Activated naive CD8-positive, alpha-beta T cell treated with anti-CD3 and anti-CD28 coated beads, Interleukin-2, amount 50 U/mL, for 24 hours (primary cell): ENCODE results near the gene THAP2.
A peak's percentile ranks its signal among the peaks of the same experiment; 100 is the strongest.
"Not testable (repeated sequence)": the region's sequence is repeated elsewhere in the genome, so short reads cannot be mapped to it uniquely, and the experiment has no call there.

Source experiments
- ATAC-seq: fragments of 150-1000 bp; cut with Tn5 transposase; one replicate; pipeline ENCODE4 v1.10.0; 2021
- DNase-seq: peaks from one replicate; pipeline ENCODE4 v3.0.0; 2021
- H3K27ac Mint-ChIP-seq: one replicate; pipeline ENCODE4 v1.8.0; 2021; ENCODE audit warnings: mild to moderate bottlenecking, mixed read lengths
- H3K27me3 Mint-ChIP-seq: one replicate; pipeline ENCODE4 v1.8.0; 2021; ENCODE audit warnings: mixed read lengths
- H3K36me3 Mint-ChIP-seq: one replicate; pipeline ENCODE4 v1.8.0; 2021; ENCODE audit warnings: low read depth, mixed read lengths
- H3K4me1 Mint-ChIP-seq: one replicate; pipeline ENCODE4 v1.8.0; 2021; ENCODE audit warnings: mixed read lengths
- H3K4me3 Mint-ChIP-seq: one replicate; pipeline ENCODE4 v1.8.0; 2021; ENCODE audit warnings: mild to moderate bottlenecking, moderate library complexity, mixed read lengths
- H3K9me3 Mint-ChIP-seq: one replicate; pipeline ENCODE4 v1.8.0; 2021; ENCODE audit warnings: mixed read lengths

THAP2 gene

DNA sequence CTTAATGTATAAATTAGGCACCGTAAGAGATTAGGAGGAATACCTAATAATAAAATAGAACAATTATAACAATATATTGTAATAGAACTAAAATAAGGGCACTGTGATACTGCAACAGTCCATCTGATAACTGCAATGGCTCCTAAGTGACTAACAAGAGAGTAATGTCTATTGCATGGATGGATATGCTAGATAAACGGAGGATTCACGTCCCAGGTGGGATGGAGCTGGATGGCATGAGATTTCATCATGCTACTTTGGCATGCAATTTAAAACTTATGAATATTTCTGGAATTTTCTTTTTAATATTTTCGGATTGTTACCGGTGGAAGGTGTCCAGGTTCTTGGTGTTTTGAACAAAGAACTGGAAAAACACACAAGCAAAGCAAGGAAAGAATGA, 19.5 kb downstream of the THAP2 start:
- DNase-seq = no peak
- Mint-ChIP-seq H3K9me3 (no peaks in the 10 kb centered on the region), H3K36me3 (no peaks in the 10 kb centered on the region), H3K4me1 (peaks cover 26% of the 10 kb centered on the region), H3K27me3 (no peaks in the 10 kb centered on the region), H3K4me3 (no peak overlapping the region), H3K27ac (no peak overlapping the region)
- no peak for ATAC-seq

DNA sequence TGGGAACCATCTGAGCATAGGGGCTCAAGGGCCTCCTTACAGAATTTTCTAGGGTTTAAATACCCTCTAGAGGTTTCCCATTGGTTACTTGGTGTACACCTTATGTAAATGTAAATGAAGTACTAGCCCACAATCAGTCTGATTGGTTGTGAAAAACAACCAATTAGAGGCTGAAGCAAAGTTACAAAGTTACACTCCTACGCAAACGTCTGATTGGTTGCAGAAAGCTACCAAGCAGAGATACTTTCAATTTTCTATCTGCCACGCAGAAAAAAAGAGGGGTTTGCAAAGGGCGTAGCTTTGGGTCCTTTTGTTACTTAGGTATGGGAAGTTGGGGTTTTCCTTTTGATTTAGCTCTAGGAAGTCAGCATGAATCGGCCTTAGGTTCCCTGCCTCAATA, 20.0 kb downstream of the THAP2 start:
- Mint-ChIP-seq H3K4me1 (peaks cover 28% of the 10 kb centered on the region), H3K9me3 (no peaks in the 10 kb centered on the region), H3K27ac (no peak overlapping the region), H3K36me3 (no peaks in the 10 kb centered on the region), H3K4me3 (peak overlapping the region; percentile 95), H3K27me3 (no peaks in the 10 kb centered on the region)
- no peak for DNase-seq
- no peak for ATAC-seq

DNA sequence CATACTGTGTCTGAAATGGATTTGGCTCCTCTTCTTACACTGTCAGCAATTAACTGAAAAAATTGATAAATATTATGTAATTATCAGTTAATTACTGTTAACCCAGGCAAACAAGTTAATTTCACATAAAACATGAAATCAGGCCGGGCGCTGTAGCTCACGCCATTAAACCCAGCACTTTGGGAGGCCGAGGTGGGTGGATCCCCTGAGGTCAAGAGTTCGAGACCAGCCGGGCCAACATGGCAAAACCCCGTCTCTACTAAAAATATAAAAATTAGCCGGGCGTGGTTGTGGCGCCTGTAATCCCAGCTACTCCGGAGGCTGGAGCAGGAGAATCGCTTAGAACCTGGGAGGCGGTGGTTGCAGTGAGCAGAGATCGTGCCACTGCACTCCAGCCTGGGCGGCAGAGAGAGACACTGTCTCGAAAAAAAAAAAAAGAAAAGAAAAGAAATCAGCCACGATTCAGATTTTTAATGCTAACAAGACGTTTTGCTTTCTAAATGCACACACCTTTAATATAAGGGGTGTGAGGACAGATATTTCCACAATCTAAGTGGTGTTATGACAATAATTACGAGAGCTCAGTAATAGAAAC, 21.3 kb downstream of the THAP2 start:
- ATAC-seq = no peak
- H3K36me3 Mint-ChIP-seq = no peaks in the 10 kb centered on the region

DNA sequence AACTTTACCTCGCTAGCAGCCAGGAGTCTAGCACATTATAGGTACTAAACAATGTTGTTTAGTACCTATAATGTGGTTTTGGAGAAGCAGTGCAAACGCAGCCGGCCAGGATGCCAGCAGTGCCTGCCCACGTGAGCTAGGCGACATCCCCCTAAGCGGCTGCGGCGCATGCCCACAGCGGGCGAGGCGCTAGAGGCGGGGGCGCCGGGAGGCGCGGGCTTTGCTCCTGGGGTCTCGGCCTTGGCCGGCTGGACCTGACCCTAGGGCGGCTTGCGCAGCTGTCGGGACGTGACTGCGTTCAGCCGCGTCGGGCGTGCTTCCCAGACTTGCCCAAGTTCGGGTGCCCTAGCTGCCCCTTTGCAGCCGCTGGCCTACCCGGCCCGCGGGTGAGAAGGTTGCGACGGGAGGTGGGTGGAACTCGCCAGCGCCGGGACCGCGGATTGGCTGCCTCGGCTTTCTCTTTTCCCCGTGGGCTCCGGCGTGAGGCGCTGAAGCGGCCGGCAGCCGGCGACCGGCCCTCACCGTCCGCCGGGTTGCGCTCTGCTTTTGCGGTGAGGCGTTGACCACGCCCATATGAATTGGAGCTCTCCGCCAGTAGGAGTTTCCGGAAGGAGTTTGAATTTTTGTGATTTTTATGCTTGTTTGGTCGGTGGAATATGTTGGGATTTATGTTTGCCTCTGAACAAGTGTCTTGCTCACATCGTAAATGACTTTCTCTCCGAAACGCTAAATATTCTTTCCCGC, 22.0 kb downstream of the THAP2 start, which contains the start of gene TMEM19:
Gene TMEM19, plus strand, starts transcription at position 169 of the 744 bp plus-strand sequence. CDS start 599 bp downstream, outside the sequence.
- H3K27me3 Mint-ChIP-seq = no peaks in the 10 kb centered on the region
- H3K36me3 Mint-ChIP-seq = peaks cover 3% of the 10 kb centered on the region
- DNase-seq = peak; percentile 84
- no peaks in the 10 kb centered on the region for H3K9me3 Mint-ChIP-seq
- H3K4me3 Mint-ChIP-seq = peak within 1 kb of the TSS; percentile 95
- peak; percentile 94 for ATAC-seq
- peak within 1 kb of the TSS; percentile 96 for H3K27ac Mint-ChIP-seq
- H3K4me1 Mint-ChIP-seq = peaks cover 32% of the 10 kb centered on the region

More for the DNA sequence above, 21.3 kb downstream of the THAP2 start:
- Mint-ChIP-seq H3K27me3 (no peaks in the 10 kb centered on the region), H3K27ac (peak overlapping the region; percentile 96), H3K4me1 (peaks cover 32% of the 10 kb centered on the region), H3K9me3 (no peaks in the 10 kb centered on the region), H3K4me3 (peak overlapping the region; percentile 95)
- DNase-seq = no peak

DNA sequence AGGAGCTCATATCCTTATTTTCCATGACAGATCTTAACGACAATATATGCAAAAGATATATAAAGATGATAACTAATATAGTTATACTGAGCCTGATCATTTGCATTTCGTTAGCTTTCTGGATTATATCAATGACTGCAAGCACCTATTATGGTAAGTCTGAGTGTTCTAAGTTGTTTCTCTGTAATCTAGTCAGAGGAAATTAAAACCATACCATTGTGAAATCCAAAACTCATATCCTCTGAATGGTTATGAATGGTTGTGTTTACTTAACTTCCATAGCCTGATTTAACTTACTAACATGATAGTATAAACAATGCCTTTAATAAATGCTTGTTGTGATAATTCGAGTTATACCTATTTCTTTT, 22.5 kb downstream of the THAP2 start:
- H3K36me3 Mint-ChIP-seq = peaks cover 3% of the 10 kb centered on the region

DNA sequence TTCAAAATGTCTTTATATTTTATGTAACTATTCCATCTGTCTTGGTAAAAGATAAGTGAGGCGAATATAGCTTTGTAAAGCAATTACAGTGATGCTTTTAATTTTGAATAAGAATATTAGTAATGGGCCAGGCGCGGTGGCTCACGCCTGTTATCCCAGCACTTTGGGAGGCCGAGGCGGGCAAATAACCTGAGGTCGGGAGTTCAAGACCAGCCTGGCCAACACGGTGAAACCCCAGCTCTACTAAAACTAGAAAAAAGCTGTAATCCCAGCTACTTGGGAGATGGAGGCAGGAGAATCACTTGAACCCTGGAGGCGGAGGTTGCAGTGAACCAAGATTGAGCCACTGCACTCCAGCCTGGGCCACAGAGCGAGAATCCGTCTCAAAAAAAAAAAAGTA, 23.1 kb downstream of the THAP2 start:
- peaks cover 34% of the 10 kb centered on the region for H3K4me1 Mint-ChIP-seq
- H3K27ac Mint-ChIP-seq, H3K36me3 Mint-ChIP-seq, H3K9me3 Mint-ChIP-seq, DNase-seq, H3K27me3 Mint-ChIP-seq, ATAC-seq: not testable (repeated sequence)
- peak overlapping the region; percentile 95 for H3K4me3 Mint-ChIP-seq

More for the DNA sequence above, 22.5 kb downstream of the THAP2 start:
- Mint-ChIP-seq H3K27me3 (no peaks in the 10 kb centered on the region), H3K27ac (peak overlapping the region; percentile 96), H3K4me3 (peak overlapping the region; percentile 95), H3K4me1 (peaks cover 32% of the 10 kb centered on the region), H3K9me3 (no peaks in the 10 kb centered on the region)
- DNase-seq (no peak), ATAC-seq (no peak)

DNA sequence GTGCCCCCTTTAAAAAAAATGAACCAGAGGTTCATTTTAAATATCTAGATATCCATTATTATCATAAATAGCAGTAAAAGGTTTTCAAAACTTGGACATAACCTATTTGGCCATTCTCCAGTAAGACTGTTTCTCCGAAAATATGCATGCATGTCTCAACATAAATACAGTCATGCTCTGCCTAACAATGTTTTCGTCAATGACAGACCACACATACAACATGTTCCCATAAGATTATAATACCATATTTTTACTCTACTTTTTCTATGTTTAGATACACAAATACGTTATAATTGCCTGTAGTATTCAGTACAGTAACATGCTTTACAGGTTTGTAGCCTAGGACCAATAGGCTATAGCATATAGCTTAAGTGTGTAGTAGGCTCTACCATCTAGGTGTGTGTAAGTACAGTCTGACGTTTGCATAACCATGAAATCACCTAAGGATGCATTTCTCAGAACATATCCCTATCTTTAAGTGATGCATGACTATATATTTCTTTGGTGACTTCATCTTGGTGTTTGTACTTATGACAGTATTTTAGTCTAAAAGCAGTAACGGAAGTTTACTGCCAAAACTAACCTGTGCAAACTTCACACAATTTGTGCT, 25.0 kb downstream of the THAP2 start:
- peaks cover 39% of the 10 kb centered on the region for H3K4me1 Mint-ChIP-seq
- ATAC-seq (no peak), DNase-seq (no peak)
- H3K27ac Mint-ChIP-seq = no peak overlapping the region
- no peaks in the 10 kb centered on the region for H3K27me3 Mint-ChIP-seq
- no peak overlapping the region for H3K4me3 Mint-ChIP-seq
- H3K9me3 Mint-ChIP-seq = no peaks in the 10 kb centered on the region
- peaks cover 6% of the 10 kb centered on the region for H3K36me3 Mint-ChIP-seq

DNA sequence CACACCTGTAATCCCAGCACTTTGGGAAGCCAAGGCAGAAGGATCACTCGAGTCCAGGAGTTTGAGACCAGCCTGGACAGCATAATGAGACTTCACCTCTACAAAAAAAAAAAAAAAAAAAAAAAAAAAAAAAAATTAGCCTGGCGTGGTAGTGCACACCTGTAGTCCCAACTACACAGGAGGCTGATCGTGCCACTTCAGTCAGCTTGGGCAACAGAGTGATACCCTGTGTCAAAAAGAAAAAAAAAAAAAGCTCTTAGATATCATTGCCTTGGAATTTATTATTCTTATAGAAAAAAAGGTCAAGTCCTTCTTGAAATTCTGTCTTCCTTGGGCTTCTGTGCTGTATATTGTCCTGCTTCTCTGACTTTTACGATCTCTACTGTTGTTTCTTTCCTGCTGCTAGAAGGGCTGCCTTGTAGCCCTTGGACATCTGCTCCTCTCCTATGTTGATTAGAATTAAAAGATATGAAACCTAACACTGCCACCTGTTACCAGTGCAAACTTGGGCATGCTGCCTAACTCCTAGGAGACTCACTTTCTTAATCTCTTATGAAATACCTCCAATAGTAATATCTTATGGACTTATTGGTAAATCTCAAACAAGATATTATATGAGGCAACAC, 27.5 kb downstream of the THAP2 start:
- Mint-ChIP-seq H3K9me3 (no peaks in the 10 kb centered on the region), H3K27me3 (no peaks in the 10 kb centered on the region), H3K27ac (peak overlapping the region; percentile 64), H3K36me3 (peaks cover 6% of the 10 kb centered on the region), H3K4me3 (no peak overlapping the region), H3K4me1 (peaks cover 35% of the 10 kb centered on the region)
- DNase-seq (no peak), ATAC-seq (no peak)

DNA sequence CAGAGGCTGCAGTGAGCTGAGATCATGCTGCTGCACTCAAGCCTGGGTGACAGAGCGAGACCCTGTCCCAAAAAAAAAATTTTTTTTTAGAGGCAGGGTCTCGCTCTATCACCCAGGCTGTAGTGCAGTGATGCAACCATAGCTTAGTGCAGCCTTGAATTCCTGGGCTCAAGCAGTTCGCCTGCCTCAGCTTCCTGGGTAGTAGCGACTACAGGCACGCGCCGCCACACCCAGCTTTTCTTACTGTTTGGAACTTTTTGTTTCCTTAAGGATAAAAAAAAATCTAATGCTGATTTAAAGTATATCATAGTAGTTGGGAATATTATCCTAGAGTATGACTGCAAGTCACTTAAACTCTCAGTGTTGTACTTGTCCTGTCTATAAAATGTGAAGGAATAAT, 29.0 kb downstream of the THAP2 start:
- H3K27ac Mint-ChIP-seq = no peak overlapping the region
- no peak for ATAC-seq
- no peaks in the 10 kb centered on the region for H3K27me3 Mint-ChIP-seq
- no peaks in the 10 kb centered on the region for H3K9me3 Mint-ChIP-seq
- peaks cover 15% of the 10 kb centered on the region for H3K36me3 Mint-ChIP-seq
- peaks cover 27% of the 10 kb centered on the region for H3K4me1 Mint-ChIP-seq
- no peak for DNase-seq
- no peak overlapping the region for H3K4me3 Mint-ChIP-seq

DNA sequence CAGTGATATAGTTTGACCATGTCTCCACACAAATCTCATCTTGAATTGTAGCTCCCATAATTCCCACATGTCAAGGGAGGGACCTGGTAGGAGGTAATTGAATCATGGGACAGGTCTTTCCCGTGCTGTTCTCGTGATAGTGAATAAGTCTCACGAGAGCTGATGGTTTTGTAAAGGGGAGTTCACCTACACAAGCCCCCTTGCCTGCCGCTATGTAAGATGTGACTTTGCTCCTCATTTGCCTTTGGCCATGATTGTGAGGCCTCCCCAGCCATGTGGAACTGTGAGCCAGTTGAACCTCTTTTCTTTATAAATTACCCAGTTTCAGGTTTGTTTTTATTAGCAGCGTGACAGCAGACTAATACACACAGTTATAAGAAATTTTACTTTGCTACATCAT, 29.6 kb downstream of the THAP2 start:
- ATAC-seq, H3K9me3 Mint-ChIP-seq, H3K27me3 Mint-ChIP-seq, DNase-seq, H3K4me3 Mint-ChIP-seq: not testable (repeated sequence)
- H3K4me1 Mint-ChIP-seq = peaks cover 23% of the 10 kb centered on the region
- peaks cover 18% of the 10 kb centered on the region for H3K36me3 Mint-ChIP-seq
- peak overlapping the region; percentile 18 for H3K27ac Mint-ChIP-seq

DNA sequence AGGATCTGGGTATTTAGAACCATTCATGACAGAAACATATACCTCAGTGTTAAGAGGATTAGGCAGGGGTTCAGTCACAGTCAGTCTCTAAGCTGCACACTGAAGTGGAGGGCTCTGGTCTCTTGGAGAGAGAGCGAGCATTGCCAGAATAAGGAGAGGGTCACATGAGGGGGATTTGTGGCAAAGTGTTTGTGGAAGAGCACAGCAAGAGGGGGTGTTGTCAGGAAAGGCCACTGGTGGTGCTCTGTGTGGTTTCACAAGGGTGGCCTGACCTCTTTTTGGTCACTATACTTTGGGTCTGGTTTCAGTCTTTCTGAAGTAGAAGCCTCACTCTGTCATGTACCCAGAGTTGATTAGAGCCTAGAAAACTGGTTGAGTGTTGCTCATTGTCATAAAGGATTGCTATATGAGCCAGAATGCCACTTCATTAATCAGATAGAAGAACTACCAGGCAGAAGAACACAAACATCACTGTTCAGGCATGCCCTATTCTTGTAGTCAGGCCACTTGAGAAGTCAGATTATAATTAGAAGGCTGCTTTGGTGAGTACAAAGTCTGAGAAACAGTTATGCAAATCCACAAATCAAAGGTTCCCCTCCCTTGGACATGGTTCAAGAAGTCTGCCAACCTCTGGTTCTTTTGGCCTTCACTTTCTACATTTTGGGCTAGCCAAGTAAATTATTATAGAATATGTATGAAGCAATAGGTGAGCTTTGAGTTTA, 30.2 kb downstream of the THAP2 start:
- H3K36me3 Mint-ChIP-seq = peaks cover 22% of the 10 kb centered on the region
- no peaks in the 10 kb centered on the region for H3K27me3 Mint-ChIP-seq
- DNase-seq (no peak), ATAC-seq (no peak)
- peak overlapping the region; percentile 18 for H3K27ac Mint-ChIP-seq
- no peak overlapping the region for H3K4me3 Mint-ChIP-seq
- H3K4me1 Mint-ChIP-seq = peaks cover 19% of the 10 kb centered on the region
- no peaks in the 10 kb centered on the region for H3K9me3 Mint-ChIP-seq

DNA sequence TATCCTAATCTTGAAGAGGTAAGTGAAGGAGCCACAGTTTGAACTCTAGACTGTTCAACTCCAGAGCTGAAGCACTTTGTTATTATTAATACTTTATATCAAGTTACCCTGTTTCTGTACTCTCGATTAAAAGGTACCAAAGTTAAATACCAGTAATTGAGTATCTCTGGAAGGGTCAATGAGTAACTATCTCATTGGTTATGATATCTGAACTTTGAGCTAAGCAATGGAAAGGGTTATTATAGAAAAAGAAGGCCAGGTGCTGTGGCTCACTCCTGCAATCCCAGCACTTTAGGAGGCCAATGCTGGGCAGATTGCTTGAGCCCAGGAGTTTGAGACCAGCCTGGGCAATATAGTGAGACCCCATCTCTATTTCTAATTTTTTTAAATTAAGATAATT, 31.7 kb downstream of the THAP2 start:
- ATAC-seq (no peak), DNase-seq (no peak)
- no peak overlapping the region for H3K27ac Mint-ChIP-seq
- H3K27me3 Mint-ChIP-seq = no peaks in the 10 kb centered on the region
- no peak overlapping the region for H3K4me3 Mint-ChIP-seq
- peaks cover 17% of the 10 kb centered on the region for H3K4me1 Mint-ChIP-seq
- no peaks in the 10 kb centered on the region for H3K9me3 Mint-ChIP-seq
- H3K36me3 Mint-ChIP-seq = peaks cover 28% of the 10 kb centered on the region

DNA sequence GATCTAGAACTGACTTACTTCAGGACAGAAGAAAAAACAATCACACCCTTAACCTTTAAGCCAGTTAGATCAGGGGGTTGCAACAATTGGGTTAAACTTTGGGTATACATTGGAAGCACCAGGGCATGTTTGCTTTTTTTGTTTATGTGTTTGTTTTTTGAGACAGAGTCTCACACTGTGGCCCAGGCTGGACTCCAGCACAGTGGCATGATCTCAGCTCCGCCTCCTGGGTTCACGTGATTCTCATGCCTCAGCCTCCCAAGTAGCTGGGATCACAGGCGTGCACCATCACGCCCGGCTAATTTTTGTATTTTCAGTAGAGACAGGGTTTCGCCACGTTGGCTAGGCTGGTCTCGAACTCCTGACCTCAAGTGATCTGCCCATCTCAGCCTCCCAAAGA, 38.1 kb downstream of the THAP2 start:
- peaks cover 36% of the 10 kb centered on the region for H3K36me3 Mint-ChIP-seq
- H3K27ac Mint-ChIP-seq, H3K4me3 Mint-ChIP-seq, DNase-seq, H3K9me3 Mint-ChIP-seq, H3K27me3 Mint-ChIP-seq, ATAC-seq, H3K4me1 Mint-ChIP-seq: not testable (repeated sequence)

DNA sequence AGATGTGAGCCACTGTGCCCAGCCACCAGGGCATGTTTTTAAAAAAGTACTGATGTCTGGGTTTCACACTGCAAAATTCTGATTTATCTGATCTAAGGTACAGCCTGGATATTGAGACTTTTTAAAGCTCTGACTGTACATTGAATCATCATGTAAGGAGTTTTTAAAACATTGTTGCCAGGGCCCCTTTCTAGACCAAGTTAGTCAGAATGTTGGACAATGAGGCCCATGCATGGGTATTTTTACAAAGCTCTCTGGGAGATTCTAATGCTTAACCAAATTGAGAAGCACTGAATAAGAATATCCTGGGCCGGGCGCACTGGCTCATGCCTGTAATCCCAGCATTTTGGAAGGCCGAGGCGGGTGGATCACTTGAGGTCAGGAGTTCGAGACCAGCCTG, 38.5 kb downstream of the THAP2 start:
- Mint-ChIP-seq H3K4me1 (peaks cover 1% of the 10 kb centered on the region), H3K9me3 (no peaks in the 10 kb centered on the region), H3K27me3 (no peaks in the 10 kb centered on the region), H3K4me3 (no peak overlapping the region), H3K27ac (no peak overlapping the region), H3K36me3 (peaks cover 33% of the 10 kb centered on the region)
- ATAC-seq (no peak), DNase-seq (no peak)
